HT-29 (cell line): ENCODE results near the gene POU5F1. TPM values are rescaled to one million over a fixed set of nuclear protein-coding genes. Genes with fewer than 3 reads are reported as not detected.
"Not testable (repeated sequence)": the region's sequence is repeated elsewhere in the genome, so short reads cannot be mapped to it uniquely, and the experiment has no call there.

Experiments
- DNase-seq: peaks from one replicate; pipeline ENCODE4 v3.0.0-alpha.2; 2015; ENCODE audit warnings: low spot score
- total RNA-seq: library from RNA; depleted of rRNA; stranded (reverse); fragments of >200 nt; shearing (Covaris generic); gene quantifications from 2 replicates; pipeline ENCODE4 v1.2.3, GENCODE V29; 2014

POU5F1 gene
- total RNA-seq, 1 experiment from 2014 or later: 2.6 TPM

GRCh38 chr6:31169123-31169857 lies 1.2 kb downstream of the POU5F1 start:
- DNase-seq: no peak

GRCh38 chr6:31168606-31169005 lies 1.9 kb downstream of the POU5F1 start:
- no peak for DNase-seq

- no peak for DNase-seq
Observed at GRCh38 chr6:31165986-31166385, 4.5 kb downstream of the POU5F1 start.

GRCh38 chr6:31165064-31165832 lies 5.2 kb downstream of the POU5F1 start:
- DNase-seq: not testable (repeated sequence)

- DNase-seq: not testable (repeated sequence)
Observed at GRCh38 chr6:31164475-31165063, 5.9 kb downstream of the POU5F1 start.

GRCh38 chr6:31163922-31164321 lies 6.6 kb downstream of the POU5F1 start:
- DNase-seq: peak; percentile 39

GRCh38 chr6:31162463-31163165 lies 7.9 kb downstream of the POU5F1 start:
- DNase-seq: no peak

GRCh38 chr6:31161216-31162126 lies 9.0 kb downstream of the POU5F1 start:
- no peak for DNase-seq

- DNase-seq: no peak
Observed at GRCh38 chr6:31158863-31159855, 11.3 kb downstream of the POU5F1 start.

- peak; percentile 98 for DNase-seq
Observed at GRCh38 chr6:31158140-31158862, 12.2 kb downstream of the POU5F1 start, which contains the start of gene TCF19. Gene TCF19, plus strand, starts transcription at chr6:31158589. Its CDS starts 881 bp downstream, at chr6:31159470.

GRCh38 chr6:31157513-31158139 lies 12.9 kb downstream of the POU5F1 start, which contains the start of gene CCHCR1:
Gene CCHCR1, minus strand, starts transcription at chr6:31157802. Its CDS starts 202 bp downstream, at chr6:31157600.
- DNase-seq: no peak

GRCh38 chr6:31156641-31157040 lies 13.8 kb downstream of the POU5F1 start:
- DNase-seq: no peak

GRCh38 chr6:31154436-31154835 lies 16.0 kb downstream of the POU5F1 start:
- DNase-seq: no peak

- DNase-seq: no peak
Observed at GRCh38 chr6:31152781-31153180, 17.7 kb downstream of the POU5F1 start.

GRCh38 chr6:31149827-31150447 lies 20.5 kb downstream of the POU5F1 start:
- DNase-seq: no peak

GRCh38 chr6:31145386-31145785 lies 25.1 kb downstream of the POU5F1 start:
- no peak for DNase-seq

- DNase-seq: peak; percentile 16
Observed at GRCh38 chr6:31144970-31145340, 25.5 kb downstream of the POU5F1 start.
